Sigmoid colon (tissue), 7 donors: Measurements from ENCODE around the gene HOPX. TPM values are rescaled to one million over a fixed set of nuclear protein-coding genes. Genes with fewer than 3 reads are reported as not detected.
A peak's percentile ranks its signal among the peaks of the same experiment; 100 is the strongest.

Experiments used
- DNase-seq: peaks from one replicate; pipeline ENCODE4 v3.0.0-alpha.2; 2019
- H3K27ac ChIP-seq, 4 donors: fragments of 200-600 bp; sonication (generic); one replicate each; pipeline ENCODE4 v1.5.1; 2016 to 2019; ENCODE audit warnings: mild to moderate bottlenecking in 1 of 4
- H3K27me3 ChIP-seq, 3 donors: fragments of 200-600 bp; sonication (generic); one replicate each; pipeline ENCODE4 v1.5.1; 2019; ENCODE audit warnings: mild to moderate bottlenecking in 1 of 3
- H3K36me3 ChIP-seq, 4 donors: fragments of 200-600 bp; sonication (generic); one replicate each; pipeline ENCODE4 v1.5.1; 2016 to 2019
- H3K4me1 ChIP-seq, 4 donors: fragments of 200-600 bp; sonication (generic); one replicate each; pipeline ENCODE4 v1.5.1; 2017 to 2019
- H3K4me3 ChIP-seq, 4 donors: fragments of 200-600 bp; sonication (generic); one replicate each; pipeline ENCODE4 v1.5.1; 2017 to 2019; ENCODE audit warnings: mild to moderate bottlenecking in 2 of 4, moderate library complexity in 1 of 4
- H3K9me3 ChIP-seq, 4 donors: fragments of 200-600 bp in 3 of 4; sonication (generic) in 3 of 4; one replicate each; pipeline versions ENCODE4 v1.5.1 to v1.6.1; 2013 to 2019
- CTCF ChIP-seq, 4 experiments: fragments of 450-650 bp in 3 of 4; fragments of 200-600 bp in 1 of 4; IDR thresholded peaks; one replicate each; pipeline ENCODE4 v1.5.1; 2016 to 2019; ENCODE audit warnings: antibody characterized with exemption in 4 of 4, mild to moderate bottlenecking in 3 of 4, moderate library complexity in 2 of 4
- EP300 ChIP-seq, 4 donors: sonication (generic); formaldehyde crosslinking; IDR thresholded peaks; one replicate each; pipeline ENCODE4 v1.6.1; 2017; ENCODE audit warnings: antibody characterized with exemption in 4 of 4
- POLR2A ChIP-seq, 2 donors: fragments of 450-650 bp; IDR thresholded peaks; one replicate each; pipeline ENCODE4 v1.6.1; 2016; ENCODE audit warnings: antibody characterized with exemption in 2 of 2, mild to moderate bottlenecking in 2 of 2, moderate library complexity in 2 of 2
- POLR2AphosphoS5 ChIP-seq, 4 donors: sonication (generic); formaldehyde crosslinking; IDR thresholded peaks; one replicate each; pipeline ENCODE4 v1.6.1; 2017; ENCODE audit warnings: antibody characterized with exemption in 4 of 4
- WGBS, 2 donors: extraction: QIAGEN DNeasy Blood & Tissue Kit; methylation state at CpG; one replicate each; pipeline ENCODE4 v1.1.7; 2013; 5-methylcytosine and 5-hydroxymethylcytosine counted together
- intact Hi-C: fragments of 100-400 bp; cut with DNase I; formaldehyde crosslinking; loops from one replicate; pipeline ENCODE4 v1.15.1; 2023
- polyA plus RNA-seq, 3 donors: library from polyadenylated mRNA; stranded (reverse); fragments of 200-250 nt; gene quantifications; one replicate each; pipeline ENCODE4 v1.2.3, GENCODE V29; 2013
- total RNA-seq, 4 donors: library from RNA; depleted of rRNA; stranded (reverse); fragments of >200 nt; gene quantifications; one replicate each; pipeline ENCODE4 v1.1.0, GENCODE V29; 2016
- donor health status: healthy with polysubstance abuse.
- donor health status: Bipolar disorder and iron deficiency.
- donor health status: healthy.

HOPX gene
- total and polyA plus RNA-seq, 7 donors: 2.5 to 57.9 (median 24.7) TPM

GRCh38 chr4:56686537-56687231 lies 5.6 kb upstream of the HOPX start:
- intact Hi-C loops: no loop called here
- Histone ChIP-seq H3K4me3 (no peak overlapping the region), H3K36me3 (no peaks in the 10 kb centered on the region), H3K4me1 (peaks cover 0 to 7% (median 3%) of the 10 kb centered on the region in 4 donors), H3K27ac (no peak overlapping the region), H3K9me3 (no peaks in the 10 kb centered on the region), H3K27me3 (no peaks in the 10 kb centered on the region)
- DNase-seq: no peak
- WGBS, 2 donors: 86 to 90% methylated on average over 3 of the region's 3 CpGs
- no peak for TF ChIP-seq POLR2A (IDR thresholded peaks at IDR 0.05)
- TF ChIP-seq CTCF (IDR thresholded peaks at IDR 0.05): no peak
- no peak for TF ChIP-seq POLR2AphosphoS5 (IDR thresholded peaks at IDR 0.05)
- no peak for TF ChIP-seq EP300 (IDR thresholded peaks at IDR 0.05)

GRCh38 chr4:56684320-56685050 lies 3.4 kb upstream of the HOPX start:
- intact Hi-C loops: no loop called here

GRCh38 chr4:56683455-56683854 lies 2.4 kb upstream of the HOPX start:
- H3K27ac ChIP-seq: no peak overlapping the region
- no peaks in the 10 kb centered on the region for H3K27me3 ChIP-seq
- H3K4me3 ChIP-seq: no peak overlapping the region
- WGBS, 2 donors: 91 to 94% methylated on average over 2 of the region's 2 CpGs
- DNase-seq: no peak
- H3K4me1 ChIP-seq: peaks cover 0 to 15% (median 7%) of the 10 kb centered on the region in 4 donors
- no peaks in the 10 kb centered on the region for H3K36me3 ChIP-seq
- TF ChIP-seq POLR2AphosphoS5 (IDR thresholded peaks at IDR 0.05): no peak
- no peak for TF ChIP-seq CTCF (IDR thresholded peaks at IDR 0.05)
- no peak for TF ChIP-seq POLR2A (IDR thresholded peaks at IDR 0.05)
- TF ChIP-seq EP300 (IDR thresholded peaks at IDR 0.05): no peak
- intact Hi-C loops: no loop called here
- H3K9me3 ChIP-seq: no peaks in the 10 kb centered on the region

More at GRCh38 chr4:56684320-56685050, 3.4 kb upstream of the HOPX start:
- 80 to 82% methylated on average over 4 of the region's 4 CpGs for WGBS, 2 donors
- no peaks in the 10 kb centered on the region for H3K27me3 ChIP-seq
- no peak overlapping the region for H3K4me3 ChIP-seq
- H3K27ac ChIP-seq: no peak overlapping the region
- peaks cover 0 to 15% (median 7%) of the 10 kb centered on the region in 4 donors for H3K4me1 ChIP-seq
- H3K36me3 ChIP-seq: no peaks in the 10 kb centered on the region
- no peak for DNase-seq
- H3K9me3 ChIP-seq: no peaks in the 10 kb centered on the region
- TF ChIP-seq POLR2AphosphoS5 (IDR thresholded peaks at IDR 0.05): no peak
- TF ChIP-seq EP300 (IDR thresholded peaks at IDR 0.05): no peak
- no peak for TF ChIP-seq POLR2A (IDR thresholded peaks at IDR 0.05)
- no peak for TF ChIP-seq CTCF (IDR thresholded peaks at IDR 0.05)

- WGBS, 2 donors: 34 to 59% methylated on average over 12 of the region's 12 CpGs
- intact Hi-C loops: no loop called here
- DNase-seq: no peak
- Histone ChIP-seq H3K36me3 (no peaks in the 10 kb centered on the region), H3K27ac (no peak overlapping the region), H3K9me3 (no peaks in the 10 kb centered on the region), H3K27me3 (no peaks in the 10 kb centered on the region), H3K4me3 (peak overlapping the region in 2 of 4 donors; percentile 7 to 36), H3K4me1 (peaks cover 0 to 23% (median 7%) of the 10 kb centered on the region in 4 donors)
- TF ChIP-seq CTCF (IDR thresholded peaks at IDR 0.05) (no peak), EP300 (IDR thresholded peaks at IDR 0.05) (no peak), POLR2A (IDR thresholded peaks at IDR 0.05) (no peak), POLR2AphosphoS5 (IDR thresholded peaks at IDR 0.05) (no peak)
Observed at GRCh38 chr4:56681853-56682525, 893 bp upstream of the HOPX start.
